Hepatocyte (in vitro differentiated cells): Measurements from ENCODE around the gene EXD3. TPM values are rescaled to one million over a fixed set of nuclear protein-coding genes. Genes with fewer than 3 reads are reported as not detected.

ENCODE experiments used
- DNase-seq: peaks from one replicate; pipeline ENCODE4 v3.0.0-alpha.2; 2016; ENCODE audit warnings: low spot score
- H2AFZ ChIP-seq: fragments of 200-600 bp; sonication (generic); 2 replicates; pipeline ENCODE4 v1.6.0; 2016; ENCODE audit warnings: antibody characterized with exemption, mild to moderate bottlenecking
- H3K27ac ChIP-seq: fragments of 200-600 bp; sonication (generic); 2 replicates; pipeline ENCODE4 v1.5.1; 2016; ENCODE audit warnings: mild to moderate bottlenecking
- H3K27me3 ChIP-seq: fragments of 200-600 bp; sonication (generic); 2 replicates; pipeline ENCODE4 v1.6.1; 2016
- H3K36me3 ChIP-seq: fragments of 200-600 bp; sonication (generic); replicated peaks from 2 replicates; pipeline ENCODE4 v1.5.1; 2016; ENCODE audit warnings: low read depth; ENCODE audit not compliant: insufficient read depth
- H3K4me1 ChIP-seq: fragments of 200-600 bp; sonication (generic); 2 replicates; pipeline ENCODE4 v1.5.1; 2016; ENCODE audit warnings: mild to moderate bottlenecking, moderate library complexity; ENCODE audit not compliant: insufficient read depth
- H3K4me2 ChIP-seq: fragments of 200-600 bp; sonication (generic); 2 replicates; pipeline ENCODE4 v1.6.0; 2016
- H3K4me3 ChIP-seq: fragments of 200-600 bp; sonication (generic); 2 replicates; pipeline ENCODE4 v1.5.1; 2016; ENCODE audit warnings: mild to moderate bottlenecking
- H3K79me2 ChIP-seq: fragments of 200-600 bp; sonication (generic); 2 replicates; pipeline ENCODE4 v1.6.0; 2017; ENCODE audit warnings: mild to moderate bottlenecking
- H3K9me2 ChIP-seq: fragments of 200-600 bp; sonication (generic); replicated peaks from 2 replicates; pipeline ENCODE4 v1.6.0; 2017; ENCODE audit warnings: mild to moderate bottlenecking; ENCODE audit not compliant: insufficient read depth
- H3K9me3 ChIP-seq: fragments of 200-600 bp; sonication (generic); 2 replicates; pipeline ENCODE4 v1.5.1; 2016; ENCODE audit warnings: low read depth, mild to moderate bottlenecking
- H4K20me1 ChIP-seq: fragments of 200-600 bp; sonication (generic); 2 replicates; pipeline ENCODE4 v1.6.0; 2016; ENCODE audit warnings: mild to moderate bottlenecking; ENCODE audit not compliant: insufficient read depth, poor library complexity, severe bottlenecking
- EZH2 ChIP-seq: fragments of 200-600 bp; sonication (generic); IDR thresholded peaks from 2 replicates; pipeline ENCODE4 v1.6.1; 2016; ENCODE audit warnings: antibody characterized with exemption, mild to moderate bottlenecking, borderline replicate concordance
- EZH2phosphoT487 ChIP-seq: fragments of 200-600 bp; sonication (generic); IDR thresholded peaks from one replicate; pipeline ENCODE4 v1.6.1; 2018; ENCODE audit warnings: antibody characterized with exemption, mild to moderate bottlenecking, low read depth, moderate library complexity; ENCODE audit not compliant: unreplicated experiment, severe bottlenecking
- WGBS: methylation state at CpG from one replicate; pipeline ENCODE4 v1.1.6; 2016; ENCODE audit warnings: low lambda C conversion rate; ENCODE audit errors: missing lambda C conversion rate; 5-methylcytosine and 5-hydroxymethylcytosine counted together
- polyA plus RNA-seq: library from polyadenylated mRNA; unstranded; fragments of >200 nt; fragmentation: Nextera tagmentation; extraction: Ambion mirVana; gene quantifications from 2 replicates; pipeline ENCODE4 v1.2.1, GENCODE V29; 2016
- total RNA-seq: library from RNA; depleted of rRNA; stranded (reverse); fragments of >200 nt; gene quantifications from 2 replicates; pipeline ENCODE4 v1.2.3, GENCODE V29; 2014
- TF ChIP-seq, protein P1 (sequence below): fragments of 200-600 bp; sonication (generic); IDR thresholded peaks from 2 replicates; pipeline ENCODE4 v1.5.1; 2016; ENCODE audit warnings: antibody characterized with exemption, mild to moderate bottlenecking; ENCODE audit not compliant: poor library complexity

Gene EXD3
- total and polyA plus RNA-seq, 2 experiments from 2014 or later, result 11.8 to 21.6 TPM

- no peaks in the 10 kb centered on the region for H3K36me3 ChIP-seq
- no peak overlapping the region for H2AFZ ChIP-seq
- H3K4me2 ChIP-seq, result no peak overlapping the region
- no peak for DNase-seq
- no peaks in the 10 kb centered on the region for H3K9me3 ChIP-seq
- TF ChIP-seq, protein P1, sequence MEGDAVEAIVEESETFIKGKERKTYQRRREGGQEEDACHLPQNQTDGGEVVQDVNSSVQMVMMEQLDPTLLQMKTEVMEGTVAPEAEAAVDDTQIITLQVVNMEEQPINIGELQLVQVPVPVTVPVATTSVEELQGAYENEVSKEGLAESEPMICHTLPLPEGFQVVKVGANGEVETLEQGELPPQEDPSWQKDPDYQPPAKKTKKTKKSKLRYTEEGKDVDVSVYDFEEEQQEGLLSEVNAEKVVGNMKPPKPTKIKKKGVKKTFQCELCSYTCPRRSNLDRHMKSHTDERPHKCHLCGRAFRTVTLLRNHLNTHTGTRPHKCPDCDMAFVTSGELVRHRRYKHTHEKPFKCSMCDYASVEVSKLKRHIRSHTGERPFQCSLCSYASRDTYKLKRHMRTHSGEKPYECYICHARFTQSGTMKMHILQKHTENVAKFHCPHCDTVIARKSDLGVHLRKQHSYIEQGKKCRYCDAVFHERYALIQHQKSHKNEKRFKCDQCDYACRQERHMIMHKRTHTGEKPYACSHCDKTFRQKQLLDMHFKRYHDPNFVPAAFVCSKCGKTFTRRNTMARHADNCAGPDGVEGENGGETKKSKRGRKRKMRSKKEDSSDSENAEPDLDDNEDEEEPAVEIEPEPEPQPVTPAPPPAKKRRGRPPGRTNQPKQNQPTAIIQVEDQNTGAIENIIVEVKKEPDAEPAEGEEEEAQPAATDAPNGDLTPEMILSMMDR, result no peak
- TF ChIP-seq EZH2phosphoT487 (no peak), EZH2 (no peak)
- no peak overlapping the region for H3K27ac ChIP-seq
- no peaks in the 10 kb centered on the region for H3K9me2 ChIP-seq
- H3K27me3 ChIP-seq, result no peaks in the 10 kb centered on the region
- peaks cover 11% of the 10 kb centered on the region for H3K79me2 ChIP-seq
- H3K4me1 ChIP-seq, result peaks cover 4% of the 10 kb centered on the region
- WGBS, result 88% methylated on average over 11 of the region's 12 CpGs
- H3K4me3 ChIP-seq, result no peak overlapping the region
- H4K20me1 ChIP-seq, result peaks cover 3% of the 10 kb centered on the region
These were observed 33.3 kb upstream of the EXD3 start for GRCh38 chr9:137456061-137456863.

DNA sequence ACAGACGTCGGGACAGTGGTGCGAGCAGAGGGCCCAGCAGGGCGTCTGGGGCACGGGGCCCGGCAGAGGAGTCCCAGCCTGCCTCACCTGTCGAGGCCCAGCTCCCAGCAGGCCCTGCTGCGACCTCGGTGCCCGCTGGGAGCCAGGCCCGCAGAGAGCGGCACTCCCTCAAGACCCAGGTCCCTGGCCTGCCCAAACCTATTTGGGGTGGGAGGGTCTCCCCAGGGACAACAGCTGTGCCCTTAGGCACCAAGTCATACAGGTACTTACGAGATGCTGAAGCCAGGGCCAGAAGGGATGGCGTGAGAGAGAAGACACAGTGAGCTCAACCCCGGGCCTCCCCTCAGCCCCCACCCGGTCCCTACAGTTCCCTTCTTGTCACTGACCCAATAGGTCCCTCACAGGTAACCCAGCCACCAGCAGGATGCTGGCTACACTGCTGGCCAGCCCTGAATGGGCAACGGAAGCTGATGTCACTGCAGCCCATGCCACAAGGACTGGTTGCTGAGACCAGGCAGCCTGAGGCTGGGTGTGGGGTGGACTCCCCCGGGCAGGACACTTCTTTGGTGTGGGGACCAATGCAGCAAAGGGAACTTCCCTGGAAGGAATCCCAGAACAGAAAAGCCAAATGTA is 32.5 kb upstream of the EXD3 start:
- Histone ChIP-seq H3K27ac (peak overlapping the region; percentile 64), H3K36me3 (no peaks in the 10 kb centered on the region), H4K20me1 (peaks cover 3% of the 10 kb centered on the region), H3K4me3 (no peak overlapping the region), H3K9me3 (no peaks in the 10 kb centered on the region), H3K9me2 (no peaks in the 10 kb centered on the region), H3K4me2 (no peak overlapping the region), H3K27me3 (no peaks in the 10 kb centered on the region), H3K4me1 (peaks cover 4% of the 10 kb centered on the region), H3K79me2 (peaks cover 11% of the 10 kb centered on the region), H2AFZ (no peak overlapping the region)
- 93% methylated on average over 18 of the region's 18 CpGs for WGBS
- TF ChIP-seq EZH2phosphoT487 (no peak), EZH2 (no peak)
- TF ChIP-seq, protein P1, result no peak
- DNase-seq, result no peak

DNA sequence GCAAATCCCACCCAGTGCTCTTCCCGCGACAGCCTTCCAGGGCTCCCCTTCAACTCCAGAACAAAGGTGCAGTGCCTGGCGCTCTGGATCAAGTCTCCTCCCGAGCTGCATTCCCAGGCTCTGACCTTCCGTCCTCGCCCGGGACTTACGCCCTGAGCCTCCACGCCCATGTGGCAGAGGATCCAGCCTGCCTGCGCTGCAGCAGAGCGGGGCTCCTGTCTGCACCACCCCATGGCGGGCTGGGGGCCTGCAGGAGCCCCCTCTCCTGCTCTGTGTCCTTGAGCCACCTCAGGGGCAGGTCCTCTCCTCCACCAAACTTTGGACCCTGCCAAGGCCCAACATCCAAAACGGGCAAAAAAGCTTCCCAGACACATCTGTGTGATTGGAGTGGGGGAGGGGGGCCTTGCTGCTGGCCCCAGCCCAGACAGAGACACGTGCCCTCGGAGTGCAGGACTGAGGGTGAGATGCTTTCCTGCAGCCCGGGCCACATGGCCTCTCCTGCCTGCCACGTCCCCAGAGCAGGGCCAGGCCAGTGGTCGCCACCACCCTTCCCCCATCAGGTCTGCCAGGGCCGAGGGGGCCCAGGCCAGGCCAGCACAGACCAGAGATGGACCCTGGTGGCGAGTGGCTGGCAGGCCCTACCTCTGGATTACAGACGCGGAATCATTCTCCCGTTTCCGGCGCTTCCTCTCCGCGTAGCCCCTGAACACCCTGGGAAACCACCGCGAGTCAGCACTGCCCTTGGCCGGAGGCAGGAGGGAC is 31.8 kb upstream of the EXD3 start:
- Histone ChIP-seq H3K4me1 (peaks cover 4% of the 10 kb centered on the region), H2AFZ (no peak overlapping the region), H3K27me3 (no peaks in the 10 kb centered on the region), H3K4me3 (no peak overlapping the region), H3K4me2 (peak overlapping the region; percentile 75), H3K9me2 (no peaks in the 10 kb centered on the region), H3K36me3 (no peaks in the 10 kb centered on the region), H3K9me3 (no peaks in the 10 kb centered on the region), H4K20me1 (peaks cover 3% of the 10 kb centered on the region), H3K27ac (peak overlapping the region; percentile 64), H3K79me2 (peaks cover 11% of the 10 kb centered on the region)
- TF ChIP-seq EZH2 (no peak), EZH2phosphoT487 (no peak)
- TF ChIP-seq, protein P1, result no peak
- 80% methylated on average over 30 of the region's 30 CpGs for WGBS
- DNase-seq, result peak; percentile 64
